RWPE1 (cell line): ENCODE results near the gene STK39.

Source experiments
- CTCF ChIA-PET: fragments of 350-600 bp; sonication (Branson Sonifier 250); formaldehyde crosslinking; extraction: SDS; loops from one replicate; lab custom pipeline; 2021; lab: Yijun Ruan, JAX
- POLR2A ChIA-PET: fragments of 400-600 bp; formaldehyde crosslinking; extraction: SDS; loops from one replicate; lab custom pipeline; 2020; ENCODE audit warnings: antibody characterized with exemption; ENCODE audit not compliant: low non-redundant PET; lab: Yijun Ruan, JAX
- DNase-seq: peaks from one replicate; pipeline ENCODE4 v3.0.0; 2012; ENCODE audit warnings: low spot score
- H3K27ac ChIP-seq: fragments of 450-650 bp; 2 replicates; pipeline ENCODE4 v1.5.1; 2017
- TF ChIP-seq, protein P1 (sequence below): fragments of 450-650 bp; conservative IDR thresholded peaks from 2 replicates; pipeline ENCODE4 v1.5.1; 2017; ENCODE audit warnings: low read depth, mild to moderate bottlenecking

Gene STK39

GRCh38 chr2:167990062-167990461 is 257.3 kb downstream of the STK39 start:
- no peak overlapping the region for H3K27ac ChIP-seq
- DNase-seq, result no peak
- ChIA-PET POLR2A (no interaction called here), CTCF (no interaction called here)
- TF ChIP-seq, protein P1, sequence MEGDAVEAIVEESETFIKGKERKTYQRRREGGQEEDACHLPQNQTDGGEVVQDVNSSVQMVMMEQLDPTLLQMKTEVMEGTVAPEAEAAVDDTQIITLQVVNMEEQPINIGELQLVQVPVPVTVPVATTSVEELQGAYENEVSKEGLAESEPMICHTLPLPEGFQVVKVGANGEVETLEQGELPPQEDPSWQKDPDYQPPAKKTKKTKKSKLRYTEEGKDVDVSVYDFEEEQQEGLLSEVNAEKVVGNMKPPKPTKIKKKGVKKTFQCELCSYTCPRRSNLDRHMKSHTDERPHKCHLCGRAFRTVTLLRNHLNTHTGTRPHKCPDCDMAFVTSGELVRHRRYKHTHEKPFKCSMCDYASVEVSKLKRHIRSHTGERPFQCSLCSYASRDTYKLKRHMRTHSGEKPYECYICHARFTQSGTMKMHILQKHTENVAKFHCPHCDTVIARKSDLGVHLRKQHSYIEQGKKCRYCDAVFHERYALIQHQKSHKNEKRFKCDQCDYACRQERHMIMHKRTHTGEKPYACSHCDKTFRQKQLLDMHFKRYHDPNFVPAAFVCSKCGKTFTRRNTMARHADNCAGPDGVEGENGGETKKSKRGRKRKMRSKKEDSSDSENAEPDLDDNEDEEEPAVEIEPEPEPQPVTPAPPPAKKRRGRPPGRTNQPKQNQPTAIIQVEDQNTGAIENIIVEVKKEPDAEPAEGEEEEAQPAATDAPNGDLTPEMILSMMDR, result no peak

DNA sequence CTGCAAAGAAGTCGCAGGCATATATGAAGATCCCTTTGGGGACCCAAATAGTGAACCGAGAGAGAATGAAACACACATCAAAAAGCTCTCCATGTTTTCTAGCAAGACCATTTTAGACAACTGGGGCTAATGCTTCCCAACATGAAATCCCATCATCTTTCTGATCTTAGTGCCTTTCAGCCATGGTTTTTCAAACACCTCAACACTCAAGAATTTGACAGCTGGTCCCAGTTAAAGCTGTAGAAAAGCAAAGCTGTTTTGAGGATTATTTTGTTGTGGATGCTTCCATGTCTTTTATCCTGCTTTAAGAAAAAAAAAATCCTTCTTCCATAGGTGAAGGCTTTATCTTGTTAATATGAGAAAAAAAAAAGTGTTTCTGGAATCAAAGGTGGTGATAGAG is 259.1 kb downstream of the STK39 start:
- ChIA-PET POLR2A (no interaction called here), CTCF (interaction anchor here (0.8 kb wide), 1 partner anchor 130 kb away, joined by 5 read pairs; no protein-coding TSS in a partner anchor)
- TF ChIP-seq, protein P1, result no peak
- H3K27ac ChIP-seq, result no peak overlapping the region
- no peak for DNase-seq

- TF ChIP-seq, protein P1, result no peak
- DNase-seq, result no peak
- POLR2A ChIA-PET, result no interaction called here
- CTCF ChIA-PET, result no interaction called here
- H3K27ac ChIP-seq, result no peak overlapping the region
Observed at GRCh38 chr2:167987558-167987957, 259.8 kb downstream of the STK39 start.

DNA sequence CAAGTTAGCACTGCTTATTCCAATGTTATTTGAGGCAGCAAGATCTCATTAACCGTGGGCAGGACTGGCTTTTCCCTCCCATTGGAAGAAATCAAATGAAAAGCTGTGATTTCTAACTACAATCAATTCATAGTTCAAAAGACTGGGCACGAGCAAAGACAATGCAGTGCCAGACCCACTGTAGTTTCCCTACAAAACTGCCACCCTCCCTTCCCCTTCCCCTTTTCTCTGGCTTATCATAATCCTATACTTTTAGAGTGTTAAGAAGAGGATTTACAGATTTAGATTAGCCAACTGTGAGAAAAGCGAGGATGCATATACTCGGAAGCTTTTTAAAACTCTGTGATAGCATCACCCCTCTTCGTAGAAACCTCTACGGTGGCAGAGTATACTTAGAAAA is 260.4 kb downstream of the STK39 start:
- POLR2A ChIA-PET, result no interaction called here
- no peak overlapping the region for H3K27ac ChIP-seq
- CTCF ChIA-PET, result no interaction called here
- TF ChIP-seq, protein P1, result no peak
- no peak for DNase-seq

- TF ChIP-seq, protein P1, result no peak
- DNase-seq, result no peak
- H3K27ac ChIP-seq, result no peak overlapping the region
- ChIA-PET POLR2A (no interaction called here), CTCF (no interaction called here)
Observed at GRCh38 chr2:167986223-167986622, 261.2 kb downstream of the STK39 start.

DNA sequence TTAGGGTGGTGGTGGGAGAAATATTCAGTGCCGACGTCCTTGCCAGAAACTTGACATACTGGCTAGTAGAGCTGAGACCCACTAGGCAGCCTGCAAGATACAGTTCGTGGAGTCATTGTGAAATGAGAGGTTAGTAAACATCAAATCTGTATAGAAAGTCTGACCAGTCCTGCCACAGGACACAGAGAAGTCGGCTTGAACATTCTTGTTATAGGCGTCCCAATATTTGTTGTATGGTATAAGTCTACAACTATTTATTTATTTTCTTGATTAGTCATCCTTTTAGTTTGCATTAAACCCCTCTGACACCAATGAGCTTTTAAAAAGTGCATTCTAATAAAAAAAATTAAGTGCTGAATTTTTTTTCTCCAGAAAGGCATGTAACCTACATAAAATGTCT is 265.4 kb downstream of the STK39 start:
- ChIA-PET CTCF (interaction anchor here (0.6 kb wide), 1 partner anchor 767 kb away, joined by 3 read pairs; no protein-coding TSS in a partner anchor), POLR2A (no interaction called here)
- H3K27ac ChIP-seq, result no peak overlapping the region
- TF ChIP-seq, protein P1, result no peak
- DNase-seq, result no peak
